Fibroblast of lung (primary cell): ENCODE results near the gene WFDC2.

ENCODE experiments used
- EZH2 ChIP-seq: IDR thresholded peaks from 2 replicates; pipeline ENCODE4 v1.5.1; 2012; ENCODE audit warnings: low read length, control low read depth, mild to moderate bottlenecking; ENCODE audit errors: missing control alignments
- TF ChIP-seq, protein P1 (sequence below), 2 donors: IDR thresholded peaks in 1 of 2; conservative IDR thresholded peaks in 1 of 2; 1 replicate in 1 of 2; 2 replicates in 1 of 2; pipeline ENCODE4 v1.5.1; 2011 to 2012; ENCODE audit warnings: low read length in 2 of 2, control low read depth in 1 of 2, inconsistent platforms in 1 of 2, low read depth in 1 of 2, mild to moderate bottlenecking in 1 of 2

DNA sequence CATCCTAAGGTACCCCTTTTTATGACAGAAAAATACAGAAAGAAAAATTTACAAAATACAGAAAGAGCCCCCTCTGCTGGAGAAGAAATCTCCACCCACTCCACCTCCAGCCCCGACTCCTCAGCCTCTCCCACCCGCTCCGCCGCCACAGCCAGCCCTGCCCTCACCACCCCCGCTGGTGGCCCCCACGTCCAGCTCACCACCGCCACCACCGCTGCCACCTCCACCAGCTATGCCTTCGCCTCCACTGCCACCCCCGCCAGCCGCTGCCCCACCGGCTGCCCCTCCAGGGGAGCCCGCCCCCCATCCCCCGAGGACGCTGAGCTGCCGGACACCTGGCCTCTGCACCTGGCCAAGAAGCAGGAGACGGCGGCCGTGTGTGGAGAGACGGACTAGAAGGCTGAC, 17.7 kb downstream of the WFDC2 start:
- TF ChIP-seq EZH2 = no peak
- TF ChIP-seq, protein P1, sequence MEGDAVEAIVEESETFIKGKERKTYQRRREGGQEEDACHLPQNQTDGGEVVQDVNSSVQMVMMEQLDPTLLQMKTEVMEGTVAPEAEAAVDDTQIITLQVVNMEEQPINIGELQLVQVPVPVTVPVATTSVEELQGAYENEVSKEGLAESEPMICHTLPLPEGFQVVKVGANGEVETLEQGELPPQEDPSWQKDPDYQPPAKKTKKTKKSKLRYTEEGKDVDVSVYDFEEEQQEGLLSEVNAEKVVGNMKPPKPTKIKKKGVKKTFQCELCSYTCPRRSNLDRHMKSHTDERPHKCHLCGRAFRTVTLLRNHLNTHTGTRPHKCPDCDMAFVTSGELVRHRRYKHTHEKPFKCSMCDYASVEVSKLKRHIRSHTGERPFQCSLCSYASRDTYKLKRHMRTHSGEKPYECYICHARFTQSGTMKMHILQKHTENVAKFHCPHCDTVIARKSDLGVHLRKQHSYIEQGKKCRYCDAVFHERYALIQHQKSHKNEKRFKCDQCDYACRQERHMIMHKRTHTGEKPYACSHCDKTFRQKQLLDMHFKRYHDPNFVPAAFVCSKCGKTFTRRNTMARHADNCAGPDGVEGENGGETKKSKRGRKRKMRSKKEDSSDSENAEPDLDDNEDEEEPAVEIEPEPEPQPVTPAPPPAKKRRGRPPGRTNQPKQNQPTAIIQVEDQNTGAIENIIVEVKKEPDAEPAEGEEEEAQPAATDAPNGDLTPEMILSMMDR (conservative IDR thresholded peaks at IDR 0.05 in 1 of 2, IDR thresholded peaks at IDR 0.05 in 1 of 2; ENCODE audit: low read depth in 1 of 2, low read length in 2 of 2) = no peak
